Liver (tissue), 9 donors: Measurements from ENCODE around the gene ROBO2. TPM values are rescaled to one million over a fixed set of nuclear protein-coding genes. Genes with fewer than 3 reads are reported as not detected.

Experiments
- DNase-seq: peaks from one replicate; pipeline ENCODE4 v3.0.0-alpha.2; 2017; ENCODE audit warnings: low spot score
- H3K27ac ChIP-seq, 2 donors: one replicate each; pipeline ENCODE4 v1.7.0; 2013; ENCODE audit warnings: inconsistent platforms in 2 of 2, low read length in 2 of 2, control low read depth in 1 of 2, low read depth in 1 of 2, mild to moderate bottlenecking in 1 of 2
- H3K27me3 ChIP-seq, 4 donors: one replicate each; pipeline versions ENCODE4 v1.6.1 to v1.7.0; 2013; ENCODE audit warnings: low read length in 3 of 4, inconsistent platforms in 1 of 4, mild to moderate bottlenecking in 1 of 4, moderate library complexity in 1 of 4; ENCODE audit not compliant: control insufficient read depth in 4 of 4, insufficient read depth in 4 of 4
- H3K36me3 ChIP-seq, 4 donors: one replicate each; pipeline versions ENCODE4 v1.6.1 to v1.7.0; 2013; ENCODE audit warnings: low read length in 3 of 4, mild to moderate bottlenecking in 3 of 4, low read depth in 1 of 4, moderate library complexity in 1 of 4; ENCODE audit not compliant: control insufficient read depth in 4 of 4, insufficient read depth in 3 of 4
- H3K4me1 ChIP-seq, 4 donors: one replicate each; pipeline versions ENCODE4 v1.6.1 to v1.7.0; 2013; ENCODE audit warnings: low read length in 3 of 4, mild to moderate bottlenecking in 3 of 4, moderate library complexity in 1 of 4; ENCODE audit not compliant: control insufficient read depth in 4 of 4, insufficient read depth in 4 of 4
- H3K4me3 ChIP-seq, 3 donors: one replicate each; pipeline versions ENCODE4 v1.6.1 to v1.7.0; 2013; ENCODE audit warnings: low read length in 3 of 3, control low read depth in 1 of 3, low read depth in 1 of 3, mild to moderate bottlenecking in 1 of 3
- H3K9ac ChIP-seq, 2 donors: one replicate each; pipeline ENCODE4 v1.7.0; 2013; ENCODE audit warnings: low read length in 2 of 2, mild to moderate bottlenecking in 2 of 2, moderate library complexity in 2 of 2, control low read depth in 1 of 2, low read depth in 1 of 2
- H3K9me3 ChIP-seq, 4 donors: one replicate each; pipeline versions ENCODE4 v1.6.1 to v1.7.0; 2013; ENCODE audit warnings: low read length in 3 of 4; ENCODE audit not compliant: control insufficient read depth in 4 of 4
- EGR1 ChIP-seq, 2 donors: IDR thresholded peaks; 2 replicates each; pipeline ENCODE4 v1.6.1; 2016 to 2018; ENCODE audit warnings: antibody characterized with exemption in 2 of 2, low read depth in 2 of 2
- FOXA1 ChIP-seq: IDR thresholded peaks from 2 replicates; pipeline ENCODE4 v1.6.1; 2016; ENCODE audit warnings: antibody characterized with exemption
- FOXA2 ChIP-seq: IDR thresholded peaks from 2 replicates; pipeline ENCODE4 v1.6.1; 2016; ENCODE audit warnings: antibody characterized with exemption
- GABPA ChIP-seq, 2 donors: IDR thresholded peaks in 1 of 2; conservative IDR thresholded peaks in 1 of 2; 2 replicates each; pipeline ENCODE4 v1.6.1; 2016; ENCODE audit warnings: antibody characterized with exemption in 2 of 2, mild to moderate bottlenecking in 1 of 2, moderate library complexity in 1 of 2
- HNF4A ChIP-seq, 2 donors: conservative IDR thresholded peaks; 2 replicates each; pipeline ENCODE4 v1.6.1; 2016; ENCODE audit warnings: antibody characterized with exemption in 2 of 2, mild to moderate bottlenecking in 2 of 2
- HNF4G ChIP-seq: IDR thresholded peaks from 2 replicates; pipeline ENCODE4 v1.6.1; 2016; ENCODE audit warnings: antibody characterized with exemption
- JUND ChIP-seq, 2 donors: IDR thresholded peaks; 2 replicates each; pipeline ENCODE4 v1.6.1; 2016; ENCODE audit warnings: antibody characterized with exemption in 2 of 2
- NR2F2 ChIP-seq: IDR thresholded peaks from 2 replicates; pipeline ENCODE4 v1.6.1; 2016; ENCODE audit warnings: antibody characterized with exemption
- RAD21 ChIP-seq, 2 donors: IDR thresholded peaks; 2 replicates each; pipeline ENCODE4 v1.6.1; 2016; ENCODE audit warnings: antibody characterized with exemption in 2 of 2, mild to moderate bottlenecking in 2 of 2
- RXRA ChIP-seq, 2 donors: IDR thresholded peaks; 2 replicates each; pipeline ENCODE4 v1.6.1; 2017 to 2018; ENCODE audit warnings: antibody characterized with exemption in 2 of 2, mild to moderate bottlenecking in 1 of 2
- SP1 ChIP-seq: IDR thresholded peaks from 2 replicates; pipeline ENCODE4 v1.6.1; 2018; ENCODE audit warnings: antibody characterized with exemption, mild to moderate bottlenecking
- TAF1 ChIP-seq: conservative IDR thresholded peaks from 2 replicates; pipeline ENCODE4 v1.6.1; 2016; ENCODE audit warnings: antibody characterized with exemption, mild to moderate bottlenecking
- YY1 ChIP-seq: IDR thresholded peaks from 2 replicates; pipeline ENCODE4 v1.6.1; 2016; ENCODE audit warnings: antibody characterized with exemption, mild to moderate bottlenecking
- WGBS: extraction: QIAGEN DNeasy Blood & Tissue Kit; methylation state at CpG from one replicate; pipeline ENCODE4 v1.1.7; 2013; 5-methylcytosine and 5-hydroxymethylcytosine counted together
- polyA plus RNA-seq, 2 donors: library from polyadenylated mRNA; stranded (reverse) in 1 of 2; unstranded in 1 of 2; fragments of 200-250 nt in 1 of 2; fragments of >200 nt in 1 of 2; fragmentation: Nextera tagmentation in 1 of 2; extraction: Ambion mirVana in 1 of 2; gene quantifications; one replicate each; pipeline versions ENCODE4 v1.2.1 to v1.2.3, GENCODE V29; 2013 to 2015
- total RNA-seq, 2 donors: library from RNA; depleted of rRNA; stranded (reverse); fragments of >200 nt; gene quantifications; one replicate each; pipeline ENCODE4 v1.2.3, GENCODE V29; 2014
- TF ChIP-seq, protein P1 (sequence below): IDR thresholded peaks from 2 replicates; pipeline ENCODE4 v1.6.1; 2016; ENCODE audit warnings: antibody characterized with exemption
- TF ChIP-seq, protein P2 (sequence below): IDR thresholded peaks from 2 replicates; pipeline ENCODE4 v1.6.1; 2016; ENCODE audit warnings: antibody characterized with exemption
- TF ChIP-seq, protein P3 (sequence below): IDR thresholded peaks from 2 replicates; pipeline ENCODE4 v1.6.1; 2016; ENCODE audit warnings: antibody characterized with exemption, mild to moderate bottlenecking
- TF ChIP-seq, protein P4 (sequence below): IDR thresholded peaks from 2 replicates; pipeline ENCODE4 v1.6.1; 2016; ENCODE audit warnings: antibody characterized with exemption
- donor health status: healthy.
- donor health status: healthy.
- donor health status: healthy.
- donor health status: healthy.
- donor health status: healthy.

Gene ROBO2
- total and polyA plus RNA-seq, 4 donors = 0.22 to 19.4 (median 1.1) TPM

DNA sequence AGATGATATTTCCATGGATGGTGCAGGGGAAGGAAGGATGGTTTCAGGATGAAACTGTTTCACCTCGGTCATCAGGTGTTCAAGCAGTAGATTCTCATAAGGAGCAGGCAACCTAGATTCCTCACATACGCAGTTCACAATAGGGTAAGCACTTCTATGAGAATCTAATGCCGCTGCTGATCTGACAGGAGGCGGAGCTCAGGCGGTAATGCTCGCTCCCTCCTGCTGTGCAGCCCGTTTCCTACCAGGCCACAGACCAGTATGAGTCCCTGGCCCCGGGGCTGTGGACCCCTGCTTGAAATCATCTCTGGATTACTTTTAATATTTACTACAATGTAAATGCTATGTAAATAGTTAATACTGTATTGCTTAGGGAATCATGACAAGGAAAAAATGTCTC, 241.8 kb downstream of the ROBO2 start:
- TF ChIP-seq FOXA2 = no peak
- TF ChIP-seq, protein P1, sequence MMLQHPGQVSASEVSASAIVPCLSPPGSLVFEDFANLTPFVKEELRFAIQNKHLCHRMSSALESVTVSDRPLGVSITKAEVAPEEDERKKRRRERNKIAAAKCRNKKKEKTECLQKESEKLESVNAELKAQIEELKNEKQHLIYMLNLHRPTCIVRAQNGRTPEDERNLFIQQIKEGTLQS = no peak
- DNase-seq = no peak
- no peak overlapping the region for H3K27ac ChIP-seq
- whole genome bisulfite sequencing = 74% methylated on average over 8 of the region's 8 CpGs
- no peaks in the 10 kb centered on the region for H3K9me3 ChIP-seq
- H3K4me1 ChIP-seq = no peaks in the 10 kb centered on the region
- no peak overlapping the region for H3K9ac ChIP-seq
- no peak overlapping the region for H3K4me3 ChIP-seq
- no peaks in the 10 kb centered on the region for H3K36me3 ChIP-seq
- no peaks in the 10 kb centered on the region for H3K27me3 ChIP-seq

DNA sequence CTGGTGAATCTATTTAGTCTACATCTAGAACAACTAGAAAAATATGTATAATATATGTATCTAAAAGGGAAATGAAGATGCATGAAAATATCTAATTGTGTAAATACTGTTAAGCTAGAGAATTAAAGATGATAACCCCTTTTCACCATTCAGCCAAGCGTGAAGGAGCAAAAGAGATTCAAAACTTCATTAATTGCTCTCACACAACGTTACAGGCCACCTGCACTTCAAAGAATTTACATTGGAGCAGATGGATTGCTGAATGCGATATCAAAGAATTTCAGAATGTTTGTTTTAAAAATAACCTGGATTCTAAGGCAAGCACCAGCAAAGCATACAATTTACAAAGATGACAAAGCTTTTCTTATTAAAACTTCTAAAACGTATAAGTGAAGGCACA, 243.2 kb downstream of the ROBO2 start:
- H3K36me3 ChIP-seq = no peaks in the 10 kb centered on the region
- no peak overlapping the region for H3K9ac ChIP-seq
- TF ChIP-seq HNF4G (no peak), FOXA1 (no peak), SP1 (no peak), GABPA (IDR thresholded peaks at IDR 0.05 in 1 of 2, conservative IDR thresholded peaks at IDR 0.05 in 1 of 2) (no peak), RXRA (IDR thresholded peaks at IDR 0.05) (no peak), NR2F2 (no peak), FOXA2 (no peak), HNF4A (conservative IDR thresholded peaks at IDR 0.05) (no peak), YY1 (no peak), EGR1 (IDR thresholded peaks at IDR 0.05; ENCODE audit: low read depth in 2 of 2) (no peak), TAF1 (no peak), JUND (IDR thresholded peaks at IDR 0.05) (no peak), RAD21 (IDR thresholded peaks at IDR 0.05) (no peak)
- TF ChIP-seq, protein P2, sequence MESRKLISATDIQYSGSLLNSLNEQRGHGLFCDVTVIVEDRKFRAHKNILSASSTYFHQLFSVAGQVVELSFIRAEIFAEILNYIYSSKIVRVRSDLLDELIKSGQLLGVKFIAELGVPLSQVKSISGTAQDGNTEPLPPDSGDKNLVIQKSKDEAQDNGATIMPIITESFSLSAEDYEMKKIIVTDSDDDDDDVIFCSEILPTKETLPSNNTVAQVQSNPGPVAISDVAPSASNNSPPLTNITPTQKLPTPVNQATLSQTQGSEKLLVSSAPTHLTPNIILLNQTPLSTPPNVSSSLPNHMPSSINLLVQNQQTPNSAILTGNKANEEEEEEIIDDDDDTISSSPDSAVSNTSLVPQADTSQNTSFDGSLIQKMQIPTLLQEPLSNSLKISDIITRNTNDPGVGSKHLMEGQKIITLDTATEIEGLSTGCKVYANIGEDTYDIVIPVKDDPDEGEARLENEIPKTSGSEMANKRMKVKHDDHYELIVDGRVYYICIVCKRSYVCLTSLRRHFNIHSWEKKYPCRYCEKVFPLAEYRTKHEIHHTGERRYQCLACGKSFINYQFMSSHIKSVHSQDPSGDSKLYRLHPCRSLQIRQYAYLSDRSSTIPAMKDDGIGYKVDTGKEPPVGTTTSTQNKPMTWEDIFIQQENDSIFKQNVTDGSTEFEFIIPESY = no peak
- TF ChIP-seq, protein P3, sequence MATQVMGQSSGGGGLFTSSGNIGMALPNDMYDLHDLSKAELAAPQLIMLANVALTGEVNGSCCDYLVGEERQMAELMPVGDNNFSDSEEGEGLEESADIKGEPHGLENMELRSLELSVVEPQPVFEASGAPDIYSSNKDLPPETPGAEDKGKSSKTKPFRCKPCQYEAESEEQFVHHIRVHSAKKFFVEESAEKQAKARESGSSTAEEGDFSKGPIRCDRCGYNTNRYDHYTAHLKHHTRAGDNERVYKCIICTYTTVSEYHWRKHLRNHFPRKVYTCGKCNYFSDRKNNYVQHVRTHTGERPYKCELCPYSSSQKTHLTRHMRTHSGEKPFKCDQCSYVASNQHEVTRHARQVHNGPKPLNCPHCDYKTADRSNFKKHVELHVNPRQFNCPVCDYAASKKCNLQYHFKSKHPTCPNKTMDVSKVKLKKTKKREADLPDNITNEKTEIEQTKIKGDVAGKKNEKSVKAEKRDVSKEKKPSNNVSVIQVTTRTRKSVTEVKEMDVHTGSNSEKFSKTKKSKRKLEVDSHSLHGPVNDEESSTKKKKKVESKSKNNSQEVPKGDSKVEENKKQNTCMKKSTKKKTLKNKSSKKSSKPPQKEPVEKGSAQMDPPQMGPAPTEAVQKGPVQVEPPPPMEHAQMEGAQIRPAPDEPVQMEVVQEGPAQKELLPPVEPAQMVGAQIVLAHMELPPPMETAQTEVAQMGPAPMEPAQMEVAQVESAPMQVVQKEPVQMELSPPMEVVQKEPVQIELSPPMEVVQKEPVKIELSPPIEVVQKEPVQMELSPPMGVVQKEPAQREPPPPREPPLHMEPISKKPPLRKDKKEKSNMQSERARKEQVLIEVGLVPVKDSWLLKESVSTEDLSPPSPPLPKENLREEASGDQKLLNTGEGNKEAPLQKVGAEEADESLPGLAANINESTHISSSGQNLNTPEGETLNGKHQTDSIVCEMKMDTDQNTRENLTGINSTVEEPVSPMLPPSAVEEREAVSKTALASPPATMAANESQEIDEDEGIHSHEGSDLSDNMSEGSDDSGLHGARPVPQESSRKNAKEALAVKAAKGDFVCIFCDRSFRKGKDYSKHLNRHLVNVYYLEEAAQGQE = no peak
- TF ChIP-seq, protein P4, sequence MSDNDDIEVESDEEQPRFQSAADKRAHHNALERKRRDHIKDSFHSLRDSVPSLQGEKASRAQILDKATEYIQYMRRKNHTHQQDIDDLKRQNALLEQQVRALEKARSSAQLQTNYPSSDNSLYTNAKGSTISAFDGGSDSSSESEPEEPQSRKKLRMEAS = no peak
- TF ChIP-seq, protein P1 = no peak
- H3K4me3 ChIP-seq = no peak overlapping the region
- no peaks in the 10 kb centered on the region for H3K4me1 ChIP-seq
- no peak overlapping the region for H3K27ac ChIP-seq
- H3K9me3 ChIP-seq = no peaks in the 10 kb centered on the region
- H3K27me3 ChIP-seq = peaks cover 0 to under 1% (median 0%) of the 10 kb centered on the region in 4 donors
- no peak for DNase-seq
- WGBS = 81% methylated on average over 4 of the region's 4 CpGs
